Neural cell (in vitro differentiated cells): ENCODE measurements around the gene SERGEF.

ENCODE experiments used
- CTCF ChIP-seq: fragments of 450-650 bp; IDR thresholded peaks from 2 replicates; pipeline ENCODE4 v1.5.1; 2014; ENCODE audit warnings: antibody characterized with exemption, mild to moderate bottlenecking, moderate library complexity; ENCODE audit not compliant: poor library complexity, severe bottlenecking
- POLR2AphosphoS5 ChIP-seq: IDR thresholded peaks from 2 replicates; pipeline ENCODE4 v1.6.1; 2012
- RAD21 ChIP-seq: fragments of 450-650 bp; conservative IDR thresholded peaks from 2 replicates; pipeline ENCODE4 v1.6.1; 2014; ENCODE audit warnings: antibody characterized with exemption, mild to moderate bottlenecking, moderate library complexity

GRCh38 chr11:17739945-17740338 is 272.9 kb downstream of the SERGEF start:
- TF ChIP-seq RAD21 (no peak), CTCF (no peak), POLR2AphosphoS5 (no peak)
